Tongue (tissue), 2 donors: ENCODE data around the gene GPR108. TPM values are rescaled to one million over a fixed set of nuclear protein-coding genes. Genes with fewer than 3 reads are reported as not detected.

Source experiments
- DNase-seq: peaks from one replicate; pipeline ENCODE4 v3.0.0-alpha.2; 2015
- total RNA-seq: library from RNA; depleted of rRNA; stranded (reverse); fragments of >200 nt; gene quantifications from one replicate; pipeline ENCODE4 v1.2.3, GENCODE V29; 2014

GPR108 gene
- total RNA-seq, 1 donor from 2014 or later: 35.2 TPM

GRCh38 chr19:6737873-6738786 is 750 bp upstream of the GPR108 start:
- peak; percentile 83 for DNase-seq

GRCh38 chr19:6736917-6737283 is 480 bp downstream of the GPR108 start:
- DNase-seq: no peak

GRCh38 chr19:6736169-6736916 is 1.0 kb downstream of the GPR108 start:
- DNase-seq: peak; percentile 87

GRCh38 chr19:6735181-6735911 is 2.0 kb downstream of the GPR108 start:
- DNase-seq: no peak

GRCh38 chr19:6734096-6734696 is 3.2 kb downstream of the GPR108 start:
- no peak for DNase-seq

- DNase-seq: no peak
Observed at GRCh38 chr19:6733338-6734095, 3.9 kb downstream of the GPR108 start.

GRCh38 chr19:6732803-6733337 is 4.5 kb downstream of the GPR108 start:
- DNase-seq: no peak

GRCh38 chr19:6731822-6732221 is 5.6 kb downstream of the GPR108 start:
- DNase-seq: no peak

GRCh38 chr19:6730941-6731670 is 6.3 kb downstream of the GPR108 start:
- no peak for DNase-seq

- peak; percentile 54 for DNase-seq
Observed at GRCh38 chr19:6730153-6730804, 7.1 kb downstream of the GPR108 start.

- DNase-seq: no peak
Observed at GRCh38 chr19:6729573-6730152, 7.7 kb downstream of the GPR108 start.

GRCh38 chr19:6728346-6728745 is 9.0 kb downstream of the GPR108 start:
- no peak for DNase-seq

- DNase-seq: no peak
Observed at GRCh38 chr19:6725513-6726231, 11.7 kb downstream of the GPR108 start.

GRCh38 chr19:6724631-6725492 is 12.5 kb downstream of the GPR108 start:
- no peak for DNase-seq

GRCh38 chr19:6723738-6724137 is 13.6 kb downstream of the GPR108 start:
- no peak for DNase-seq

GRCh38 chr19:6723108-6723618 is 14.2 kb downstream of the GPR108 start:
- peak; percentile 51 for DNase-seq

- no peak for DNase-seq
Observed at GRCh38 chr19:6721773-6722172, 15.6 kb downstream of the GPR108 start.

- no peak for DNase-seq
Observed at GRCh38 chr19:6721138-6721474, 16.3 kb downstream of the GPR108 start.
